Colonic mucosa (tissue), 4 donors: ENCODE measurements around the gene SCAMP3. TPM values are rescaled to one million over a fixed set of nuclear protein-coding genes. Genes with fewer than 3 reads are reported as not detected.

Experiments used
- DNase-seq: peaks from one replicate; pipeline ENCODE4 v3.0.0-alpha.2; 2020
- H3K27ac ChIP-seq: fragments of 200-600 bp; one replicate; pipeline ENCODE4 v1.8.0; 2021
- H3K27me3 ChIP-seq: fragments of 200-600 bp; one replicate; pipeline ENCODE4 v1.8.0; 2021
- H3K36me3 ChIP-seq: fragments of 200-600 bp; one replicate; pipeline ENCODE4 v1.8.0; 2021
- H3K4me1 ChIP-seq: fragments of 200-600 bp; one replicate; pipeline ENCODE4 v1.8.0; 2021; ENCODE audit warnings: mild to moderate bottlenecking
- H3K4me3 ChIP-seq: fragments of 200-600 bp; one replicate; pipeline ENCODE4 v1.8.0; 2021
- H3K9ac ChIP-seq, 2 donors: one replicate each; pipeline ENCODE4 v1.7.0; 2013; ENCODE audit warnings: control low read depth in 2 of 2, low read depth in 2 of 2, low read length in 2 of 2
- H3K9me3 ChIP-seq: fragments of 200-600 bp; one replicate; pipeline ENCODE4 v1.8.0; 2021
- CTCF ChIP-seq: fragments of 200-600 bp; IDR thresholded peaks from one replicate; pipeline ENCODE4 v1.8.0; 2022; ENCODE audit warnings: antibody characterized with exemption, mild to moderate bottlenecking
- intact Hi-C: fragments of 100-400 bp; cut with DNase I; formaldehyde crosslinking; loops from one replicate; pipeline ENCODE4 v1.14.1; 2022
- total RNA-seq, 2 donors: library from RNA; stranded (reverse); fragmentation: NEBNext Ultra II Directional in 1 of 2; extraction: Animal tissue kit (Norgen Biotek cat#: 25700) in 1 of 2; gene quantifications; one replicate each; pipeline ENCODE4 v1.2.1, GENCODE V29; 2021
- donor health status: healthy.
- donor health status: DM: no; HTN: no; CAD: no.
- donor health status: DM: no; HTN: no; CAD: no.

Gene SCAMP3
- 10 to 100 TPM; 41.5 to 67.7 TPM for total RNA-seq

- H3K9ac ChIP-seq: peak within 1 kb of the TSS; percentile 80 to 96
- H3K27me3 ChIP-seq: no peaks in the 10 kb centered on the region
- peak; percentile 97 for DNase-seq
- H3K4me3 ChIP-seq: peak within 1 kb of the TSS; percentile 71
- H3K27ac ChIP-seq: peak within 1 kb of the TSS; percentile 78
- peaks cover 14% of the 10 kb centered on the region for H3K36me3 ChIP-seq
- H3K9me3 ChIP-seq: no peaks in the 10 kb centered on the region
- H3K4me1 ChIP-seq: peaks cover 12% of the 10 kb centered on the region
- intact Hi-C loops: no loop called here
- TF ChIP-seq CTCF: no peak
Observed at GRCh38 chr1:155261852-155262673, at the start of gene SCAMP3. Gene SCAMP3, minus strand, starts transcription at chr1:155262360. Its CDS starts 209 bp downstream, at chr1:155262151.

DNA sequence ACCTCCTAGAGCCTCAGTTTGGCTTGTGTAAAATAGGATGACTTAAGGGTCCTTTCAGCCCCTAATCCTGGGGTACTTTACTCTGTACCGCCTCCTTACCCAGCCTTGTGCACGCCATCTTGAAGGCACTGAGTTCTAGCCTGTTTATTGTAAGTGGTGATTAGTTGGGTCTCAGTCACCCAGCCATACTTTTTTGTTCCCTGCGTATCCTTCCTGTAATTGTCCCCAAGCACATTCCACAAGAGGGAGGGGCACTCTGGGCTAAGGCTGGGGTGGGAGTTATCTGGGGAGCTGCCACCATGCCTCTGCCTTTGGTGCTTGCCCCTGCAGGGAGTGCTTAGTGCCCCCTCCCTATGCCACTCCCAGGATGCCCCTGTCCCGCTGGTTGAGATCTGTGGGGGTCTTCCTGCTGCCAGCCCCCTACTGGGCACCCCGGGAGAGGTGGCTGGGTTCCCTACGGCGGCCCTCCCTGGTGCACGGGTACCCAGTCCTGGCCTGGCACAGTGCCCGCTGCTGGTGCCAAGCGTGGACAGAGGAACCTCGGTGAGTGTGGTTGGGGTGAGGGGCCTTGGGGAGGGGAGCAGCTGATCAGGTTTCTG is 47.4 kb upstream of the SCAMP3 start:
- intact Hi-C loops: no loop called here
- TF ChIP-seq CTCF: no peak
- peak overlapping the region; percentile 78 to 96 for H3K9ac ChIP-seq
- peak; percentile 53 for DNase-seq
- peaks cover 3% of the 10 kb centered on the region for H3K4me1 ChIP-seq
- no peaks in the 10 kb centered on the region for H3K9me3 ChIP-seq
- peak overlapping the region; percentile 49 for H3K4me3 ChIP-seq
- peak overlapping the region; percentile 83 for H3K27ac ChIP-seq
- H3K27me3 ChIP-seq: no peaks in the 10 kb centered on the region
- no peaks in the 10 kb centered on the region for H3K36me3 ChIP-seq

DNA sequence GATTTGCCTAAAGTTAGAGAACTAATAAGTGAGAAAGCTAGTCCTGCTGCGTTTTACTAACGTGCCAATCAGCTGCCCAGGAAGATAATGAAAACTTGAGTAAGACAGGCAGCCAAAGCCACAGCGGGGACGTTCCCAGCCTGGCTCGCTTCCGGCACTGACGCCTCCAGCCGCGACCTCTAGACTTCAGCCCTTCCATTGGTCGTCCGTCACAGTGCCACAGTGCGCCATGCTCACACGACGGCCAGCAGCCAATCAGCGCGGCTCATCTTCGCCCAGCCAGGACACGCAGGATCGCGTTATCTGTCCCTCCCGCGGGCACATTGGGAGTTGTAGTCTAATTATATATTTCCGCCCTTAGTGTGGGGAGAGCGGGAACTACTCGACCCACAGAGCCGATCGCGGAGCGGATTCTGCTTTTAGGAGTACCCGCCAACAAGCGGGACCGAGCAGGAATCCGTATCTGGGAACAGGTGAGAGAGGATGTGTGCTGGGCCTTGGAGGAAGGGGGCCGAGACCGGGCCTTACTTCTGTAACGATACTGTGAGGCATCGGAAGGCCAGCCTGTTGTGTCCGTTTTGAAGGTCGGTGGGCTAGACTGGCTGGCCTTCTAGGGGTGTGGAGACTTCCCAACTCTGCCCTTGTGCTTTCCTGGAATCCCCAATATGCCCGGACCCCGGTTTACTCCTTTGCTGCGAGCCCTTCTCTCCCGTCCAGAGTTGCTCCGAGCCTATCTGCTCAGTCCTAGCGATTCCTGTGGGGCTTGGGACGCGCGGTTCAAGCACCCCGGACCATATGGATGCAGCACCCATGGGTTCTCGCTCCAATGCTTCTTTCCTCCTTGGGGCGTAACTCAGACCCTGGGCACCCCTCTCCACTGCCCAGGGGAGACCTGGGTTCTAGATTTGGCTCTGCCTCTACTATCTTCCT is 46.6 kb upstream of the SCAMP3 start, which contains the start of gene FDPS:
Gene FDPS, plus strand, starts transcription at position 374 of the 930 bp plus-strand sequence. CDS start 924 bp downstream, outside the sequence.
- Histone ChIP-seq H3K4me3 (peak within 1 kb of the TSS; percentile 49), H3K4me1 (peaks cover 3% of the 10 kb centered on the region), H3K27me3 (no peaks in the 10 kb centered on the region), H3K9ac (peak within 1 kb of the TSS; percentile 78 to 96), H3K36me3 (no peaks in the 10 kb centered on the region), H3K27ac (peak within 1 kb of the TSS; percentile 84), H3K9me3 (no peaks in the 10 kb centered on the region)
- DNase-seq: peak; percentile 99
- intact Hi-C loops: no loop called here
- TF ChIP-seq CTCF: no peak

DNA sequence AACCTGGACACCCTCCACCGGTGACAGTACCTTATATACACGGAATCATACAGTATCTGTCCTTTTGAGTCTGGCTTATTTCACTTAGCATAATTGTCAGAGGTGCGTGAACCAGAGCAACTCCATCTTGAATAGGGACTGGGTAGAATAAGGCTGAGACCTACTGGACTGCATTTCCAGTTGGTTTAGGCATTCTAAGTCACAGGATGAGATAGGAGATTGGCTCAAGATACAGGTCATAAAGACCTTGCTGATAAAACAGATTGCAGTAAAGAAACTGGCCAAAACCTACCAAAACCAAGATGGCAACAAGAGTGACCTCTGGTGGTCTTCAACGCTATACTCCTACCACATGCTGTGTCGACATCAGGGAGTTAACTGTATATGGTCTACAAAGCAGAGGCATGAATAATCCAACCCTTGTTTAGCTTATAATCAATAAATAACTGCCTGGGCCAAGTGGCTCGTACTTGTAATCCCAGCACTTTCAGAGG is 45.1 kb upstream of the SCAMP3 start:
- Histone ChIP-seq H3K27ac (peak overlapping the region; percentile 84), H3K27me3 (no peaks in the 10 kb centered on the region), H3K36me3 (no peaks in the 10 kb centered on the region), H3K4me1 (peaks cover 3% of the 10 kb centered on the region), H3K4me3 (no peak overlapping the region), H3K9me3 (no peaks in the 10 kb centered on the region), H3K9ac (no peak overlapping the region)
- TF ChIP-seq CTCF: peak; percentile 22
- no peak for DNase-seq
- intact Hi-C loops: no loop called here

DNA sequence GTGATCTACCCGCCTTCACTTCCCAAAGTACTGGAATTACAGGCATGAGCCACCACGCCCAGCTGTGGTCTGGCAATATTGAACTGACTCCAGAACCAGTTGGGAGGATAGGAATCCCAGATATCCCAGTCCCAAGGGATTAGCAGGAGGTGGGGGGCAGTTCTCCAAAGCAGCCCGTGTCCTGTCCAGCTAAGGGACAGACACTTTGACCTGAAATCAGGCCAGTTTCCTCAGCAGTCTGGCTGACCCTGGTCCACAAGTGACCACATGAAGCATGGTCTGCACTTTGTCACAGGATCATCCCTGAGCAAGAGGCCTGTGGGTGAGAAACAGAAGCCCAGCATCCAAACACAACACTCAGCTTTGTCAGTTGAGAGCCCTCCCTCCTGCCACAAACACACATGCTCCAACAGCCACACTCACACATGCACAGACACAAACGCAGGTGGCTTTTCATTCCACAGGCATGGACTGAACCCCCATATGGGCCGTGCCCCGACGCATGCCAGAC is 43.8 kb upstream of the SCAMP3 start:
- H3K9ac ChIP-seq: no peak overlapping the region
- no peaks in the 10 kb centered on the region for H3K9me3 ChIP-seq
- H3K4me3 ChIP-seq: no peak overlapping the region
- H3K4me1 ChIP-seq: peaks cover 3% of the 10 kb centered on the region
- TF ChIP-seq CTCF: no peak
- H3K27me3 ChIP-seq: no peaks in the 10 kb centered on the region
- H3K36me3 ChIP-seq: no peaks in the 10 kb centered on the region
- intact Hi-C loops: no loop called here
- no peak for DNase-seq
- no peak overlapping the region for H3K27ac ChIP-seq
